Kasumi-1 (cell line): ENCODE results near the gene DIABLO.
"Not testable (repeated sequence)": the region's sequence is repeated elsewhere in the genome, so short reads cannot be mapped to it uniquely, and the experiment has no call there.

Experiments
- DNase-seq, 2 experiments: peaks; one replicate each; lab custom pipeline; 2025; lab: John Stamatoyannopoulos, UW

Gene DIABLO

GRCh38 chr12:122208073-122208820, 17.6 kb downstream of the DIABLO start:
- DNase-seq: no peak

- no peak for DNase-seq
Observed at GRCh38 chr12:122207391-122207790, 18.5 kb downstream of the DIABLO start.

GRCh38 chr12:122206976-122207375, 18.9 kb downstream of the DIABLO start:
- DNase-seq: no peak

- no peak for DNase-seq
Observed at GRCh38 chr12:122206111-122206881, 19.6 kb downstream of the DIABLO start.

GRCh38 chr12:122205053-122205925, 20.6 kb downstream of the DIABLO start:
- DNase-seq: no peak

- no peak for DNase-seq
Observed at GRCh38 chr12:122204167-122205052, 21.4 kb downstream of the DIABLO start.

- peak; percentile 44 to 58 for DNase-seq
Observed at GRCh38 chr12:122203301-122204166, 22.3 kb downstream of the DIABLO start, which contains the start of gene B3GNT4. Gene B3GNT4 (plus strand): TSS chr12:122203709. CDS start chr12:122204619, 910 bp downstream.

GRCh38 chr12:122202811-122203210, 23.0 kb downstream of the DIABLO start:
- DNase-seq: not testable (repeated sequence)

- DNase-seq: no peak
Observed at GRCh38 chr12:122202017-122202416, 23.8 kb downstream of the DIABLO start.

GRCh38 chr12:122201381-122201780, 24.5 kb downstream of the DIABLO start:
- no peak for DNase-seq

- DNase-seq: no peak
Observed at GRCh38 chr12:122200541-122201175, 25.2 kb downstream of the DIABLO start.

GRCh38 chr12:122199484-122200355, 26.1 kb downstream of the DIABLO start:
- DNase-seq: no peak

- peak in 1 of 2 experiments; percentile 5 for DNase-seq
Observed at GRCh38 chr12:122197612-122197966, 28.3 kb downstream of the DIABLO start.

GRCh38 chr12:122195405-122195804, 30.4 kb downstream of the DIABLO start:
- DNase-seq: no peak

- DNase-seq: no peak
Observed at GRCh38 chr12:122194804-122195203, 31.0 kb downstream of the DIABLO start.

GRCh38 chr12:122192441-122192840, 33.4 kb downstream of the DIABLO start:
- no peak for DNase-seq

- DNase-seq: peak; percentile 52 to 63
Observed at GRCh38 chr12:122190842-122191668, 34.8 kb downstream of the DIABLO start.
